Astrocyte (in vitro differentiated cells and primary cell): Measurements from ENCODE around the gene OLFML2B. TPM values are rescaled to one million over a fixed set of nuclear protein-coding genes. Genes with fewer than 3 reads are reported as not detected.

Experiments used
- DNase-seq: peaks from one replicate; pipeline ENCODE4 v3.0.0-alpha.2; 2010; ENCODE audit warnings: low read depth
- FAIRE-seq: peaks from 2 replicates; lab custom pipeline; 2011; peaks lifted over from hg19 to GRCh38; lab: Jason Lieb, UNC
- H2AFZ ChIP-seq: 2 replicates; pipeline ENCODE4 v1.6.0; 2012; ENCODE audit warnings: low read depth, low read length, inconsistent platforms
- H3K27ac ChIP-seq: 2 replicates; pipeline ENCODE4 v1.5.1; 2011; ENCODE audit warnings: low read depth, low read length, inconsistent platforms
- H3K27me3 ChIP-seq: 2 replicates; pipeline ENCODE4 v1.6.0; 2011; ENCODE audit warnings: low read length, inconsistent platforms; ENCODE audit not compliant: insufficient read depth
- H3K36me3 ChIP-seq: 2 replicates; pipeline ENCODE4 v1.5.1; 2011; ENCODE audit warnings: low read length, inconsistent platforms; ENCODE audit not compliant: insufficient read depth
- H3K4me1 ChIP-seq: 2 replicates; pipeline ENCODE4 v1.5.1; 2011; ENCODE audit warnings: low read length, inconsistent platforms; ENCODE audit not compliant: insufficient read depth
- H3K4me2 ChIP-seq: 2 replicates; pipeline ENCODE4 v1.6.0; 2012; ENCODE audit warnings: low read length, inconsistent platforms
- H3K4me3 ChIP-seq: 2 replicates; pipeline ENCODE4 v1.5.1; 2011; ENCODE audit warnings: low read depth, mild to moderate bottlenecking, low read length, inconsistent platforms; ENCODE audit not compliant: insufficient read depth
- H3K79me2 ChIP-seq: 2 replicates; pipeline ENCODE4 v1.6.0; 2012; ENCODE audit warnings: mild to moderate bottlenecking, low read length, inconsistent platforms; ENCODE audit not compliant: insufficient read depth
- H3K9ac ChIP-seq: 2 replicates; pipeline ENCODE4 v1.6.0; 2012; ENCODE audit warnings: mild to moderate bottlenecking, low read length, inconsistent platforms
- H3K9me3 ChIP-seq: 2 replicates; pipeline ENCODE4 v1.5.1; 2012; ENCODE audit warnings: low read depth, mild to moderate bottlenecking, low read length, inconsistent platforms; ENCODE audit not compliant: insufficient read depth
- H4K20me1 ChIP-seq: 2 replicates; pipeline ENCODE4 v1.6.0; 2012; ENCODE audit warnings: low read length, inconsistent platforms; ENCODE audit not compliant: insufficient read depth
- H3K27ac Mint-ChIP-seq: one replicate; pipeline ENCODE4 v1.8.0; 2021; ENCODE audit warnings: mild to moderate bottlenecking, mixed read lengths; ENCODE audit not compliant: unreplicated experiment
- H3K27me3 Mint-ChIP-seq: one replicate; pipeline ENCODE4 v1.8.0; 2021; ENCODE audit warnings: low read depth, mixed read lengths; ENCODE audit not compliant: unreplicated experiment
- H3K36me3 Mint-ChIP-seq: one replicate; pipeline ENCODE4 v1.8.0; 2021; ENCODE audit warnings: low read depth, mixed read lengths; ENCODE audit not compliant: unreplicated experiment
- H3K4me1 Mint-ChIP-seq: one replicate; pipeline ENCODE4 v1.8.0; 2021; ENCODE audit warnings: low read depth, mixed read lengths; ENCODE audit not compliant: unreplicated experiment
- H3K4me3 Mint-ChIP-seq: one replicate; pipeline ENCODE4 v1.8.0; 2021; ENCODE audit warnings: mild to moderate bottlenecking, moderate library complexity, mixed read lengths; ENCODE audit not compliant: unreplicated experiment
- H3K9me3 Mint-ChIP-seq: one replicate; pipeline ENCODE4 v1.8.0; 2021; ENCODE audit warnings: mild to moderate bottlenecking, mixed read lengths; ENCODE audit not compliant: unreplicated experiment
- CTCF ChIP-seq: IDR thresholded peaks from 2 replicates; pipeline ENCODE4 v1.5.1; 2011; ENCODE audit warnings: low read depth, mild to moderate bottlenecking, inconsistent platforms, low read length, moderate library complexity; ENCODE audit not compliant: insufficient read depth
- EZH2 ChIP-seq: IDR thresholded peaks from 2 replicates; pipeline ENCODE4 v1.6.1; 2012; ENCODE audit warnings: mild to moderate bottlenecking, low read length, inconsistent platforms; ENCODE audit not compliant: insufficient read depth
- total RNA-seq: library from RNA; stranded (reverse); gene quantifications from 2 replicates; pipeline ENCODE4 v1.2.1, GENCODE V29; 2021

The OLFML2B gene
- total RNA-seq, 1 donor from 2014 or later: 14.7 TPM

DNA sequence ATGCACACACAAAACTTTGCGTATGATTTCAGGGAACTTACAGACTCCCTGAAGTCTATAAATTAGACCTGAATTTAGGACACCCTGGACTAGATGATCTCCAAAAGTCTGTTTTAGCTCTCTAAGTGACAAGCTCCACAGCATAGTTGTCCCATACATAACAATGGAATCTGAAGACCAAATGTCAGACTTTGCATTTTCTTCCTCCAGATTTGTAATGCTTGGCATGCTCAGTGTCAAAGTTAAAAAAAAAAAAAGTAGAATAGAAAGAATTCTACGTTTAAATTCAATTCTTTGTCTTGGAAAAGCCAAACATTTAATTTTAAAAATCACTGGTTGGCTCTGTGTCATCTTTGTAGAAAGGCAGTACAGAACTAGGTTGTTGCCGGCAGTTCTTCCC, 66.7 kb downstream of the OLFML2B start:
- Histone ChIP-seq H4K20me1 (no peaks in the 10 kb centered on the region), H3K4me3 (no peak overlapping the region), H3K79me2 (no peaks in the 10 kb centered on the region), H3K9me3 (no peaks in the 10 kb centered on the region), H3K27me3 (no peaks in the 10 kb centered on the region), H3K4me2 (no peak overlapping the region), H3K4me1 (peaks cover 29% of the 10 kb centered on the region), H3K27ac (no peak overlapping the region), H3K9ac (no peak overlapping the region), H3K36me3 (no peaks in the 10 kb centered on the region), H2AFZ (no peak overlapping the region)
- Mint-ChIP-seq H3K9me3 (no peaks in the 10 kb centered on the region), H3K27ac (no peak overlapping the region), H3K27me3 (no peaks in the 10 kb centered on the region), H3K4me1 (peaks cover 51% of the 10 kb centered on the region), H3K4me3 (no peak overlapping the region), H3K36me3 (peaks cover 2% of the 10 kb centered on the region)
- DNase-seq: no peak
- no peak for FAIRE-seq
- TF ChIP-seq CTCF: no peak
- no peak for TF ChIP-seq EZH2

GRCh38 chr1:161956097-161956496, 67.6 kb downstream of the OLFML2B start:
- Histone ChIP-seq H3K27ac (no peak overlapping the region), H3K79me2 (no peaks in the 10 kb centered on the region), H3K9me3 (no peaks in the 10 kb centered on the region), H3K9ac (no peak overlapping the region), H3K4me2 (no peak overlapping the region), H3K36me3 (no peaks in the 10 kb centered on the region), H3K4me1 (peaks cover 25% of the 10 kb centered on the region), H3K27me3 (no peaks in the 10 kb centered on the region), H3K4me3 (no peak overlapping the region), H4K20me1 (no peaks in the 10 kb centered on the region), H2AFZ (no peak overlapping the region)
- DNase-seq: peak; percentile 65
- Mint-ChIP-seq H3K4me1 (peaks cover 43% of the 10 kb centered on the region), H3K27me3 (no peaks in the 10 kb centered on the region), H3K4me3 (no peak overlapping the region), H3K9me3 (no peaks in the 10 kb centered on the region), H3K36me3 (peaks cover 2% of the 10 kb centered on the region), H3K27ac (no peak overlapping the region)
- FAIRE-seq: peak; percentile 32
- TF ChIP-seq CTCF (no peak), EZH2 (no peak)

- H3K36me3 Mint-ChIP-seq: peaks cover 2% of the 10 kb centered on the region
- H3K4me1 Mint-ChIP-seq: peaks cover 39% of the 10 kb centered on the region
- Histone ChIP-seq H3K4me1 (peaks cover 25% of the 10 kb centered on the region), H3K27me3 (no peaks in the 10 kb centered on the region), H2AFZ (no peak overlapping the region), H3K9me3 (no peaks in the 10 kb centered on the region), H4K20me1 (no peaks in the 10 kb centered on the region), H3K4me2 (no peak overlapping the region), H3K9ac (no peak overlapping the region), H3K4me3 (no peak overlapping the region), H3K36me3 (no peaks in the 10 kb centered on the region), H3K27ac (no peak overlapping the region), H3K79me2 (no peaks in the 10 kb centered on the region)
- H3K27me3 Mint-ChIP-seq: no peaks in the 10 kb centered on the region
- H3K4me3 Mint-ChIP-seq: no peak overlapping the region
- no peak for TF ChIP-seq CTCF
- no peak for TF ChIP-seq EZH2
- DNase-seq (no peak), FAIRE-seq (no peak)
- H3K27ac Mint-ChIP-seq: no peak overlapping the region
- no peaks in the 10 kb centered on the region for H3K9me3 Mint-ChIP-seq
Observed at GRCh38 chr1:161955606-161956005, 68.1 kb downstream of the OLFML2B start.
